Cardiac fibroblast (primary cell): Measurements from ENCODE around the gene ARFGAP1.
A peak's percentile ranks its signal among the peaks of the same experiment; 100 is the strongest.

Experiments
- DNase-seq, 2 donors: peaks; one replicate each; pipeline versions ENCODE4 v3.0.0 to v3.0.0-alpha.2; 2010; ENCODE audit warnings: low read depth in 2 of 2
- H3K4me3 ChIP-seq, 2 donors: replicated peaks in 1 of 2; 1 replicate in 1 of 2; 2 replicates in 1 of 2; pipeline ENCODE4 v1.5.1; 2011; ENCODE audit warnings: low read depth in 2 of 2, low read length in 2 of 2, mild to moderate bottlenecking in 2 of 2, moderate library complexity in 1 of 2
- CTCF ChIP-seq: IDR thresholded peaks from one replicate; pipeline ENCODE4 v1.5.1; 2011; ENCODE audit warnings: low read depth, mild to moderate bottlenecking, low read length, inconsistent platforms

Gene ARFGAP1

GRCh38 chr20:63276956-63277355 lies 4.3 kb downstream of the ARFGAP1 start:
- H3K4me3 ChIP-seq = no peak overlapping the region
- DNase-seq = no peak
- no peak for TF ChIP-seq CTCF

DNA sequence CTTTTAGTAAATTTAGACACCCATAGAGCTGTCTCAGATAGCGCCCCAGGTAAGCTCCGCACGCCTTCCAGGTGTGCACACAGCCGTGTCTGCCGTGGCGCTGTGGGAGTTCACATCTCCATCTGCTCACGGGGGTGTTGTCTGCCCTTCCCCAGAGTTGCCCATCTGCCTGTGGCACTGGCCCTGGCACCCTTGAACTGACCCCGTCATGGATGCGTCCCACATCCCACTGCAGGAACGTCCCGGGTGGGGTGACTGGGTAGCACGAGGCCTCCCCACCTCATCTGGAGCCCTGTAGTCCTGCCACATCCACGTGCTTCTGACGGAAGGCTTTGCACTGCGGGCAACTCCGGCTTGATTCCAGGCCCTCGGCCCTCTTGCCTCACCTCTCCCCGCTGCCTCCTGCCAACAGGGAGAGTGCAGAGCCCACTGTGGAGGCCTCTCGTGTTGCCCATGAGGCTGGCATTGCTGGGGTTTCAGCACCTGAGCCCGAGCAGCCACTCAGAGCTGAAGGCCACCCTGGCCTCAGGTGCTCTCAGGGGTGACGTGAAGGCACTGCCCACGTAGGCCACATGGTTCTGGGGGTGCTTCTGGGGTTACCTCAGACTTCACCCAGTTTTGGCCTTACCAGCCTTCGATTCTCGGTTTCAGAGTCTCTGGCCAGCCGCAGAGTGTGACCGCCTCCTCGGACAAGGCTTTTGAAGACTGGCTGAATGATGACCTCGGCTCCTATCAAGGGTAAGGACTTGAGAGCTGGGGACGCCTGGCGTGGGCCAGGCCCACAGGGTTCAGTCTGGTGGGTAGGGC lies 5.1 kb downstream of the ARFGAP1 start:
- no peak overlapping the region for H3K4me3 ChIP-seq
- DNase-seq = no peak
- TF ChIP-seq CTCF = no peak

DNA sequence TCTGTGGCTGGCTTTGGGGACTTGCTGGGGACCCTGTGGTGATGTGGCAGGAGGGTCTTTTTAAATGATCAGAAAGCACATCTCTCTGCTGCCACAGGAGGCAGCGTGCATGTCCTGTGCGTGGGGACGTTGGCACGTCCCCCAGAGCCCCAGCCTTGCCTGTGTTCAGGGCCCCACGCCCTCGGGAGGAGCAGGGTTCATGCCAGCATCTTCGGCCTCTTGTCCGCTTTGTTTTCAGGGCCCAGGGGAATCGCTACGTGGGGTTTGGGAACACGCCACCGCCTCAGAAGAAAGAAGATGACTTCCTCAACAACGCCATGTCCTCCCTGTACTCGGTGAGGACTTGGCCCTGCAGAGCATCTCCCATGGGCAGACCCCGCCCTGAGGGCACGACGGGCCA lies 6.0 kb downstream of the ARFGAP1 start:
- H3K4me3 ChIP-seq = no peak overlapping the region
- no peak for DNase-seq
- TF ChIP-seq CTCF = no peak

DNA sequence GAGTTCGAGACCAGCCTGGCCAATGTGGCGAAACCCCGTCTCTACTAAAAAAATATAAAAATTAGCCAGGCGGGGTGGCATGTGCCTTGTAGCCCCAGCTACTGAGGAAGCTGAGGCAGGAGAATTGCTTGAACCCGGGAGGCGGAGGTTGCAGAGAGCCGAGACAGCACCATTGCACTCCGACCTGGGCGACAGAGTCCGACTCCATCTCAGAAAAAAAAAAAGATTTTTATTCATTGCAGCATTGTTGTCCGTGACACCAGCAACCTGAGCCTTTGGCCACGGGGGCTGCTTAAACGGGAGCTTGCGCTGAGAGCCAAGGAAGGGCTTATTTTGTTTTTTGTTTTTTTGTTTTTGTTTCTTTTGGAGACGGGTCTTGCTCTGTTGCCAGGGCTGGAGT lies 7.3 kb downstream of the ARFGAP1 start:
- DNase-seq = no peak
- no peak for TF ChIP-seq CTCF
- H3K4me3 ChIP-seq = no peak overlapping the region

DNA sequence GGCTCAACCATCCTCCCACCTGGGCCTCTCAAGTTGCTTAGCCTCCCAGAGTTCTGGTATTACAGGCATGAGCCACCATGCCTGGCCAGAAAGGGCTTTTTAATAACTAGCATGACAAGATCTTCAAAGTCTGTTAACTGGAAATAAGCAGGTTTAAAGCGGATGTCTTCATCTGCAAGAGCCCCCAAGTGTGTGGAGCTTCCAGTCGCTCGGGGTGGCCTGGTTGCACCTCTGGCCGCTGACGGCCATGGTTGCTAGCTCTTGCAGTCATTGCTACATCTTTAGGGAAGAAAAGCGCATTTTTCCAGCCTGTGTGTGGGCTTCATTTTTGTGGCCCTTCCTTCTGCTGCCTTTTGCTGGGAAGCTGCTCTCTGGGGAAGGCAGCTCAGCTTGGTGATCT lies 7.8 kb downstream of the ARFGAP1 start:
- no peak for DNase-seq
- no peak for TF ChIP-seq CTCF

DNA sequence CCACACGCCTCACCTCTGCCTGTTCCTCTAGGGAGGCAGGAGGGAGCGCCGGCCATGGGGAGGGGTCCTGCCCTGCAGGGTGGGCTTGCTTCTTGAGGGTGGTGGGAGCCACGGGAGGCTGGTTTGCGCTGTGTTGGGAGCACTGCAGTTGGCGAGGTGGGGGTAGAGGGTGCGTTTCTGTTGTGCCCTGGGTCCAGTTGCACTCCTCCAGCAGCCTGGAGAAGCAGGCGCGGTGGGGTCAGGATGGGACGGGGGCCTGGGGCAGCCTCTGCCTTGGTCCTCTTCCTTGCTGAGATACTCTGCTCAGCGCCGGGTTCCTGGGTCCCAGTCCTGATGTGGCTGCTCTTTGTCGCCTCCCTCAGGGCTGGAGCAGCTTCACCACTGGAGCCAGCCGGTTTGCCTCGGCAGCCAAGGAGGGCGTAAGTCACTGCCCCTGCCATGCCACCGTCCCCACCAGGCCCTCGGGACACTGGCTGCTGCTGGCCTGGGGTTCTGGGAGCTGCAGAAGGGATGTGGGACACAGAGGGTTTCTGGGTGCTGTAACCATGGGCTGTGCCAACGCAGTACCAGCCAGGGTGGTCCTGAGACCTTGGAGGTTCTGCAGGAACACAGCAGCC lies 8.4 kb downstream of the ARFGAP1 start:
- H3K4me3 ChIP-seq = no peak overlapping the region
- peak; percentile 31 for TF ChIP-seq CTCF
- DNase-seq = no peak

More for the DNA sequence above, 7.8 kb downstream of the ARFGAP1 start:
- no peak overlapping the region for H3K4me3 ChIP-seq
